ENCODE results near the gene ANO1.

GRCh38 chr11:70120674-70121073 is 42.6 kb downstream of the ANO1 start:
- TF ChIP-seq GATA2 (IDR thresholded peaks at IDR 0.05; ENCODE audit: low read depth, low read length) (no peak), GATA3 (IDR thresholded peaks at IDR 0.05; ENCODE audit: low read depth, low read length) (no peak)

Measured in SH-SY5Y (cell line).